Type B pancreatic cell (in vitro differentiated cells): ENCODE data around the gene FAM98B. TPM values are rescaled to one million over a fixed set of nuclear protein-coding genes. Genes with fewer than 3 reads are reported as not detected.

Experiments used
- DNase-seq: peaks from one replicate; pipeline ENCODE4 v3.0.0; 2021; ENCODE audit warnings: mixed read lengths; ENCODE audit not compliant: unreplicated experiment; ENCODE audit errors: extremely low spot score
- H3K27ac Mint-ChIP-seq: 2 replicates; pipeline ENCODE4 v1.8.0; 2021; ENCODE audit warnings: mild to moderate bottlenecking, mixed read lengths
- H3K27me3 Mint-ChIP-seq: 2 replicates; pipeline ENCODE4 v1.8.0; 2021; ENCODE audit warnings: mixed read lengths
- H3K36me3 Mint-ChIP-seq: 2 replicates; pipeline ENCODE4 v1.8.0; 2021; ENCODE audit warnings: mixed read lengths
- H3K4me1 Mint-ChIP-seq: one replicate; pipeline ENCODE4 v1.8.0; 2021; ENCODE audit warnings: mixed read lengths; ENCODE audit not compliant: unreplicated experiment
- H3K4me3 Mint-ChIP-seq: 2 replicates; pipeline ENCODE4 v1.8.0; 2021; ENCODE audit warnings: mild to moderate bottlenecking, mixed read lengths
- H3K9me3 Mint-ChIP-seq: 2 replicates; pipeline ENCODE4 v1.8.0; 2021; ENCODE audit warnings: mixed read lengths
- long read RNA-seq: library from polyadenylated mRNA; unstranded; transcript quantifications from one replicate; pipeline ENCODE4 v2.0.0, GENCODE V29; 2020
- total RNA-seq: library from RNA; stranded (reverse); gene quantifications from 2 replicates; pipeline ENCODE4 v1.2.1, GENCODE V29; 2021; ENCODE audit warnings: low replicate concordance
- TF ChIP-seq, protein P1 (sequence below): fragments of 200-600 bp; sonication (generic); conservative IDR thresholded peaks from 2 replicates; pipeline ENCODE4 v1.5.0; 2021; ENCODE audit warnings: antibody characterized with exemption, mild to moderate bottlenecking

FAM98B gene
- 19.2 and 30.5 TPM in 2 replicates for total RNA-seq
- long read RNA-seq, partial matches to known transcripts, result 1 of 6 reads
- long read RNA-seq, other reads (novel, unspliced or antisense), result 5 of 6 reads

DNA sequence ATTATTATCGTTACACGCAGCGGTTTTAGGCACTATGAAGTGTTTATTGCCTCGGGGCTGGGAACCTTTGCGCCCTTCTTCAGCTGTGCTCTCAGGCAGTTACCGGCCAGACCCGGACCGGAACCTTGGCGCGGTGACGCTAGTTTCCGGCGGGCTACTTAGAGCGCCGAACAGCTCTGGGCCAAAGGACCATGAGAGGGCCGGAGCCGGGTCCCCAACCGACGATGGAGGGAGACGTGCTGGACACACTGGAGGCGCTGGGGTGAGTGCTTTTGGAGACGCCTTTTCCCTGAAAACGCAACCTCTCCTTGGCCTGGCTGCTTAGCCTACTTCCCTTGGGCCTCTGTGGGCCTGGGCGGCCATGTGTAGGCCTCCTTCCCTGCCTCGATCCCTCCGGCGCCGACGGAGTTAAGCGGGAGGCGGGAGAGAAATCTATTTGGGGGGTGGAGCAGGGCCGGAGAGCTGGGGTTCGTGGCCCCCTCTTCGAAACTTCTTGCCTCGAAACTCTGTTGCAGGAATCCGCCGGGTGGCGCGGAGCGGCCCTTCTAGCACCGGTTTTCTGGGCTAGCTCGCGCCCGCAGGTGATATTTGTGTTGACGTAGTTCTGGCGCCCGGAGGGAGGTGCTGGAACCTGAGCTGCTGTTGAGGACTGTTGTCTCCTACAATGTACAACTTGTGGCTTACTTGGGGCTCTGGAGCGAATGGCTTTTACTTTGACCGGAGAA lies at the start of gene FAM98B:
Gene FAM98B, plus strand, starts transcription at position 157 of the 725 bp plus-strand sequence. Its CDS starts 35 bp downstream, at position 192.
- TF ChIP-seq, protein P1, sequence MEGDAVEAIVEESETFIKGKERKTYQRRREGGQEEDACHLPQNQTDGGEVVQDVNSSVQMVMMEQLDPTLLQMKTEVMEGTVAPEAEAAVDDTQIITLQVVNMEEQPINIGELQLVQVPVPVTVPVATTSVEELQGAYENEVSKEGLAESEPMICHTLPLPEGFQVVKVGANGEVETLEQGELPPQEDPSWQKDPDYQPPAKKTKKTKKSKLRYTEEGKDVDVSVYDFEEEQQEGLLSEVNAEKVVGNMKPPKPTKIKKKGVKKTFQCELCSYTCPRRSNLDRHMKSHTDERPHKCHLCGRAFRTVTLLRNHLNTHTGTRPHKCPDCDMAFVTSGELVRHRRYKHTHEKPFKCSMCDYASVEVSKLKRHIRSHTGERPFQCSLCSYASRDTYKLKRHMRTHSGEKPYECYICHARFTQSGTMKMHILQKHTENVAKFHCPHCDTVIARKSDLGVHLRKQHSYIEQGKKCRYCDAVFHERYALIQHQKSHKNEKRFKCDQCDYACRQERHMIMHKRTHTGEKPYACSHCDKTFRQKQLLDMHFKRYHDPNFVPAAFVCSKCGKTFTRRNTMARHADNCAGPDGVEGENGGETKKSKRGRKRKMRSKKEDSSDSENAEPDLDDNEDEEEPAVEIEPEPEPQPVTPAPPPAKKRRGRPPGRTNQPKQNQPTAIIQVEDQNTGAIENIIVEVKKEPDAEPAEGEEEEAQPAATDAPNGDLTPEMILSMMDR, result peak; percentile 26
- H3K27me3 Mint-ChIP-seq, result peaks cover 13% of the 10 kb centered on the region
- peaks cover 5% of the 10 kb centered on the region for H3K4me1 Mint-ChIP-seq
- H3K36me3 Mint-ChIP-seq, result peaks cover 8% of the 10 kb centered on the region
- H3K27ac Mint-ChIP-seq, result peak within 1 kb of the TSS; percentile 98
- DNase-seq, result peak; percentile 91
- peak within 1 kb of the TSS; percentile 92 for H3K4me3 Mint-ChIP-seq
- no peaks in the 10 kb centered on the region for H3K9me3 Mint-ChIP-seq

- Mint-ChIP-seq H3K4me3 (no peak overlapping the region), H3K9me3 (no peaks in the 10 kb centered on the region), H3K27ac (no peak overlapping the region), H3K27me3 (no peaks in the 10 kb centered on the region), H3K36me3 (no peaks in the 10 kb centered on the region), H3K4me1 (no peaks in the 10 kb centered on the region)
- TF ChIP-seq, protein P1, result no peak
- DNase-seq, result no peak
Measured at GRCh38 chr15:38406436-38406835, 47.5 kb upstream of the FAM98B start.

DNA sequence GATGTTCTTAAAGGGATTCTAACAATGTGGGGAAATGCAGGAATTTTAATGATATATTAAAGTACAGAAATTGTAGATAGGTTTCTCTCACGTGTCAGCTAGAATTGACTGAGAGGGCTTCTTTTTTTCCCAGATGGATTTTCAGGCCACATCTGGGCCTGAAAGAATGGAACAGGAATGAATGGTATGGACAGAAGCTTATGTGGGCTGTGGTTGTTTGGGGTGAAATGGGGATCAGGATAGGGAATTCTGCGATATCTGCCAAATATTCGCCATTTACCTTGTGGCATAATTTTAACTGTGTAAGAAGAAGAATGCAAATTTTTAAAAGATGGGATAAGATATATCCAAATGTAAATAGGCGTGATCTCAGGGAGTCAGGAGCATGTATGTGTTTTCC lies 45.4 kb upstream of the FAM98B start:
- Mint-ChIP-seq H3K36me3 (no peaks in the 10 kb centered on the region), H3K9me3 (no peaks in the 10 kb centered on the region), H3K4me3 (no peak overlapping the region), H3K27ac (no peak overlapping the region), H3K4me1 (no peaks in the 10 kb centered on the region), H3K27me3 (no peaks in the 10 kb centered on the region)
- DNase-seq, result no peak
- TF ChIP-seq, protein P1, result no peak

GRCh38 chr15:38411902-38412301 lies 42.0 kb upstream of the FAM98B start:
- Mint-ChIP-seq H3K4me3 (no peak overlapping the region), H3K27me3 (peaks cover 4% of the 10 kb centered on the region), H3K36me3 (no peaks in the 10 kb centered on the region), H3K4me1 (no peaks in the 10 kb centered on the region), H3K27ac (no peak overlapping the region), H3K9me3 (no peaks in the 10 kb centered on the region)
- no peak for DNase-seq
- TF ChIP-seq, protein P1, result no peak

GRCh38 chr15:38412466-38412865 lies 41.5 kb upstream of the FAM98B start:
- H3K27me3 Mint-ChIP-seq, result peaks cover 4% of the 10 kb centered on the region
- TF ChIP-seq, protein P1, result no peak
- H3K36me3 Mint-ChIP-seq, result no peaks in the 10 kb centered on the region
- no peak overlapping the region for H3K27ac Mint-ChIP-seq
- no peaks in the 10 kb centered on the region for H3K9me3 Mint-ChIP-seq
- H3K4me1 Mint-ChIP-seq, result no peaks in the 10 kb centered on the region
- H3K4me3 Mint-ChIP-seq, result no peak overlapping the region
- DNase-seq, result no peak
